ENCODE data around the gene STAT4. TPM values are rescaled to one million over a fixed set of nuclear protein-coding genes. Genes with fewer than 3 reads are reported as not detected.

STAT4 gene
- total and polyA plus RNA-seq, 2 experiments from 2014 or later = 0.31 to 0.45 TPM

DNA sequence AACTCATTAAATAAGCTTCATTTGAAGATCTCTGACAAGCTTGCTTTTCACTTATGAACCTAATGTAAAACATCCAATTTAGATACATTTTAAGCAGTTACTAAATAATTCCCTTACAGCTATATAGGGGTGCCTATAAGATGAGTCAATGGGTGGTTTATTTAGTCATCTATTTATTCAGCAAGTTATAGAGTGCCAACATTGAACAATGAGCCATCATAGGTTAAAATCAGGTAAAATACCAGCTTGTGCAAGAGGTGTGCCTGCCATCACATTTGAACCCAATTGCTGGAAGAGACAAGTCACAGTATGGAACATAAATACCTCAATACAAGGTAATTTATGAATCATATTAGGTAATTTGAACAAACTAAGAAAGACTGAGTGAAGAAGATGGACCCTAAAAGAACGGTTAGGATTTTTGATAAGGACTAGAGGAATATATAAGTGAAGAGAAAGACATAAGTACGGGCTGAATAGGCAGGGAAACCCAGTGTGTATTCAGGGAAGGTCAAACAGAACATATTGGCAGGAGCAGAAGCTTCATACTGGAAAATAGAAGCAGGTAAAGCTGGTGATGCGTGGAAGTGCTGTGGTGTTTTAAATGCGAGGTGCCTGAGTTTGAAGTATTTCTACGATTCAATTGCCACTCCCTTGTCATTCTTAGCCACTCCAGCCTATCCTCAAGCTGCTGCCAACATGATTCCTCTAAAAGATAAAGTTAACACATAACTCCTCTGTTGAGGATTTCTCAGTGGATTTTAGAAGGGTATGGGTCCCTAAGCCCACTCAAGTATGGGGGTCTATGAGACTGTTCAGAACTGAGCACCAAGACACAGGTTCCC, 18.9 kb upstream of the STAT4 start:
- no peak overlapping the region for H3K4me3 ChIP-seq
- H3K9me3 ChIP-seq (ENCODE audit: low read depth) = no peaks in the 10 kb centered on the region
- no peak overlapping the region for H3K27ac ChIP-seq
- TF ChIP-seq, protein P1, sequence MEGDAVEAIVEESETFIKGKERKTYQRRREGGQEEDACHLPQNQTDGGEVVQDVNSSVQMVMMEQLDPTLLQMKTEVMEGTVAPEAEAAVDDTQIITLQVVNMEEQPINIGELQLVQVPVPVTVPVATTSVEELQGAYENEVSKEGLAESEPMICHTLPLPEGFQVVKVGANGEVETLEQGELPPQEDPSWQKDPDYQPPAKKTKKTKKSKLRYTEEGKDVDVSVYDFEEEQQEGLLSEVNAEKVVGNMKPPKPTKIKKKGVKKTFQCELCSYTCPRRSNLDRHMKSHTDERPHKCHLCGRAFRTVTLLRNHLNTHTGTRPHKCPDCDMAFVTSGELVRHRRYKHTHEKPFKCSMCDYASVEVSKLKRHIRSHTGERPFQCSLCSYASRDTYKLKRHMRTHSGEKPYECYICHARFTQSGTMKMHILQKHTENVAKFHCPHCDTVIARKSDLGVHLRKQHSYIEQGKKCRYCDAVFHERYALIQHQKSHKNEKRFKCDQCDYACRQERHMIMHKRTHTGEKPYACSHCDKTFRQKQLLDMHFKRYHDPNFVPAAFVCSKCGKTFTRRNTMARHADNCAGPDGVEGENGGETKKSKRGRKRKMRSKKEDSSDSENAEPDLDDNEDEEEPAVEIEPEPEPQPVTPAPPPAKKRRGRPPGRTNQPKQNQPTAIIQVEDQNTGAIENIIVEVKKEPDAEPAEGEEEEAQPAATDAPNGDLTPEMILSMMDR (IDR thresholded peaks at IDR 0.05; ENCODE audit: low read depth, low read length) = no peak
- no peak for DNase-seq (ENCODE audit: low read depth in 1 of 2, low spot score in 1 of 2)
- H3K27me3 ChIP-seq = no peaks in the 10 kb centered on the region
- peaks cover 27% of the 10 kb centered on the region for H3K4me1 ChIP-seq (ENCODE audit: low read depth)
- no peaks in the 10 kb centered on the region for H3K36me3 ChIP-seq

DNA sequence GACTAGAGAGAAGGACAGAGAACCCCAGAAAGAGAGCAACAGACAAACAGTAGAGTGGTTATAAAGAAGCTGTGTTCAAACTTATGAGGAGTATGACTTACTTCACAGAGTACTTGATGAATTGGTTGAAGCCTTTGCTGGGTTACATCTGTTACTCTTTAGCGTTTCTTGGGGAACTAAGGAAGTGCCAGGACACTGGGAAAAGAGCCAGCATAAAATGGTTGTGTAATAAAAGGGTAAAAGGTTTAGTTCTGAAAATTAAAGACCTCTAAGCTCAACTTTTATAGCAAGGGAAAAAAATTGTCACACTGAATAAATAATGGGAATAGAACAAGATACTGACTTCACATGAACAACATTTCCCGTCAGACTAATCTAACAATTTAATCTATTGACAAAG, 17.0 kb upstream of the STAT4 start:
- DNase-seq (ENCODE audit: low read depth in 1 of 2, low spot score in 1 of 2) = peak in 1 of 2 donors; percentile 94
- no peaks in the 10 kb centered on the region for H3K27me3 ChIP-seq
- H3K36me3 ChIP-seq = no peaks in the 10 kb centered on the region

DNA sequence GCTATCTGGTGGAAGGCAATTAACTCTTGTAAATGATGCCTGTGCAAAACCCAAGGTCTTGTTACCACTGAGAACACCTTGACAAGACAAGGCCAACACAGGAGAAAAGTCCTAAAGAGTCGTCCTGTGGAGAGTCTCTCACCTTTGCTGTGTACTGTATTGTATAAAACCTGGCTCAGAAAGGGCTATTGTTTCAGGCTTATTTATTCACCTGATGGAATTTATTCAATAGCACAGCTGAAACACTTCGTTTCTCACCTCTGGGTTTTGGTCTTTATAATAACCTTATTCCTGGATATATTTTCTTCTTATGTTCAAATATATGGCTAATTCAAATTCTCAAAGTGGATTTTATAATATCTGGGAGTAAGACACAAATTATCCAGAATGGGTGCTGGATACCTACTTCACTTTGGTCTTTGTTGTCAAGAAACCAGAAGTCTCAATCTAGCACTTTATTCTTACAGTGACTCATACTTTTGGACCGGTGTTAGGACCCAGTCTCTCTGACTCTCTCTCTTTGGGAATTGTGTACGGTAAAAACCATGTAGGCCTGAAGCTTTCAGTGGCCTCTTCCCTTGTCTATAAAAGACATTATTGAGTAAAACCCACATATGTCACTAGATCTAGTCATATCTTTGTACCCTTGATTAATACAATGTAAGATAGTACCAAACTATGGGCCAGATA, 16.1 kb upstream of the STAT4 start:
- TF ChIP-seq, protein P1 (IDR thresholded peaks at IDR 0.05; ENCODE audit: low read depth, low read length) = no peak
- no peak for DNase-seq (ENCODE audit: low read depth in 1 of 2, low spot score in 1 of 2)
- Histone ChIP-seq H3K4me1 (ENCODE audit: low read depth) (peaks cover 27% of the 10 kb centered on the region), H3K9me3 (ENCODE audit: low read depth) (no peaks in the 10 kb centered on the region), H3K27ac (peak overlapping the region; percentile 33), H3K36me3 (no peaks in the 10 kb centered on the region), H3K27me3 (no peaks in the 10 kb centered on the region), H3K4me3 (no peak overlapping the region)

More for the DNA sequence above, 17.0 kb upstream of the STAT4 start:
- TF ChIP-seq, protein P1 (IDR thresholded peaks at IDR 0.05; ENCODE audit: low read depth, low read length) = no peak
- Histone ChIP-seq H3K9me3 (ENCODE audit: low read depth) (no peaks in the 10 kb centered on the region), H3K4me1 (ENCODE audit: low read depth) (peaks cover 27% of the 10 kb centered on the region), H3K27ac (no peak overlapping the region), H3K4me3 (no peak overlapping the region)

DNA sequence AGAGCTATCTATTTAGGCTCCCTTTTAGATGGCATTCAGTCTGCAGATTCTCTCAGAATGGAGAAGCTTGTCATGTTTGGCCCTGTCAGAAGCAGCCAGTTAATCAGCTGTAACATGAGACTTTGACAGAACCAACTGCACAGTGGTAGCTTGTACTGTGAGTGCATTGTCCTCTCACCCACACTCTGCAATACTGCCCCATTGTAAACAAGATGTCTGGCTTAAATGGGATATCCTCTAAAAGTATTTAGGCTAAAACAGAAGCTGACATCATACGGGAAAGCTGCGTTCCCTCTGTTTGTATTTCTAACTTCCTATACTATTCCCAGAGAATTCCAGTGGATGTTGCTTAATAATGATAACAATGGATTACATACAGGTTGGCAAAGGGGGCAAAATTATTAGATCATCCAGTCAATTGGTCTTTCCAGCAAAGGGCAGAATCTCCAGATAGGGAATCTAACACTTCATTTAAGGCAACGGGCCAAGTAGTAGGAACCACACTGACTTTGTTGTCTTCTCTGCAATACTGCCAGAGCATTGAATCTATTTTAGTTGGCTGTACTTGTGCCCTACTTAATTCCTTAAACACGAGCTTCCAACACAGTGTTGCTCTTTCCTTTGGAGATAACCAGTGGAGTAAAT, 15.4 kb upstream of the STAT4 start:
- no peaks in the 10 kb centered on the region for H3K27me3 ChIP-seq
- peaks cover 22% of the 10 kb centered on the region for H3K4me1 ChIP-seq (ENCODE audit: low read depth)
- peak; percentile 69 to 71 for DNase-seq (ENCODE audit: low read depth in 1 of 2, low spot score in 1 of 2)
- no peaks in the 10 kb centered on the region for H3K36me3 ChIP-seq
- peak overlapping the region; percentile 33 for H3K27ac ChIP-seq
- TF ChIP-seq, protein P1 (IDR thresholded peaks at IDR 0.05; ENCODE audit: low read depth, low read length) = no peak
- no peaks in the 10 kb centered on the region for H3K9me3 ChIP-seq (ENCODE audit: low read depth)
- no peak overlapping the region for H3K4me3 ChIP-seq

DNA sequence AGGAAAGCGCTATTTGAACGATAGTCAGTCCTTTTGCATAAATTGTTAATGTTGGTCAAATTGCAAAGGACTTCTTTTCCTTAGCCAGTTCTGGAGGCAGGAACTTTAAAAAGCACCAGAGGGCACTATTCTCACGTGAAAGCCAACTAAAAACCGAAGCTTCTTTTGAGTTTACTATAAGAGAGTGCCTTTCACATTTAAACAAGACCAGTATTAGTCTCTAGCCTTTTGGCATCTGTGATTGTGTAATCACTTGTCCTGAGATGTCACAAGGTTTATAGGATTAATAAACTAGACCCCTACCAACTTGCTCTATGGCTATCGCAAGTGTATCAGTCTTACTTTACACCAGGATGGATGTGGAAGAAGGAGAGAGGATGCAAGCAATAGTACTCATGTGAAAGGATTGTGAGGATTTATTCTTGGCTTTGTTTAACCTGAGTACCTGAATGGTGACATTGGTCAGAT, 14.4 kb upstream of the STAT4 start:
- H3K9me3 ChIP-seq (ENCODE audit: low read depth) = no peaks in the 10 kb centered on the region
- TF ChIP-seq, protein P1 (IDR thresholded peaks at IDR 0.05; ENCODE audit: low read depth, low read length) = peak; percentile 65
- H3K27ac ChIP-seq = no peak overlapping the region
- H3K27me3 ChIP-seq = no peaks in the 10 kb centered on the region
- peaks cover 21% of the 10 kb centered on the region for H3K4me1 ChIP-seq (ENCODE audit: low read depth)
- no peak overlapping the region for H3K4me3 ChIP-seq
- H3K36me3 ChIP-seq = no peaks in the 10 kb centered on the region
- peak; percentile 58 to 76 for DNase-seq (ENCODE audit: low read depth in 1 of 2, low spot score in 1 of 2)
